K562 (cell line): ENCODE measurements around the gene CHN2. TPM values are rescaled to one million over a fixed set of nuclear protein-coding genes. Genes with fewer than 3 reads are reported as not detected.

ENCODE experiments used
- ATAC-seq: fragments of 200-7000 bp; cut with Tn5 transposase; 3 replicates; pipeline ENCODE4 v1.9.1; 2020; ENCODE audit warnings: moderate library complexity
- BruUV-seq: library from RNA; stranded (reverse); fragments of 400-500 nt; replicated peaks from 2 replicates; lab custom pipeline; 2021; lab: Mats Ljungman, UMichigan
- CTCF ChIA-PET: fragments of 300-600 bp; formaldehyde crosslinking; extraction: SDS; loops from one replicate; lab custom pipeline; 2021; ENCODE audit warnings: low intra/inter-chr PET ratio; lab: Yijun Ruan, JAX
- POLR2A ChIA-PET: fragments of 300-600, 350-650 bp; sonication (Branson Sonifier 250); formaldehyde crosslinking; extraction: SDS; loops from one replicate; lab custom pipeline; 2021; ENCODE audit warnings: antibody characterized with exemption, inconsistent platforms; lab: Yijun Ruan, JAX
- DNase-seq, 4 experiments: peaks; one replicate each; pipeline versions ENCODE4 v3.0.0 to v3.0.0-alpha.2; 2011 to 2018; ENCODE audit warnings: low spot score in 3 of 4, mixed read lengths in 3 of 4; ENCODE audit errors: extremely low read depth in 1 of 4
- FAIRE-seq: peaks from 2 replicates; lab custom pipeline; 2011; peaks lifted over from hg19 to GRCh38; lab: Jason Lieb, UNC
- H2AFZ ChIP-seq: 2 replicates; pipeline ENCODE4 v1.6.0; 2011; ENCODE audit warnings: low read depth, low read length, control low read depth, inconsistent platforms
- H3K27ac ChIP-seq: fragments of 200-600 bp; 3 replicates; pipeline ENCODE4 v1.8.0; 2011; ENCODE audit warnings: low read depth, mild to moderate bottlenecking, control low read depth, inconsistent platforms, low read length, moderate library complexity, mixed read lengths; ENCODE audit errors: extremely low read depth
- H3K27me3 ChIP-seq, 2 experiments: fragments of 300-600 bp in 1 of 2; 2 replicates in 1 of 2; 3 replicates in 1 of 2; pipeline versions ENCODE4 v1.6.0 to v1.8.0; 2011; ENCODE audit warnings: inconsistent platforms in 2 of 2, low read length in 2 of 2, mild to moderate bottlenecking in 1 of 2, mixed read lengths in 1 of 2, moderate library complexity in 1 of 2; ENCODE audit not compliant: control insufficient read depth in 2 of 2, insufficient read depth in 2 of 2
- H3K36me3 ChIP-seq: fragments of 300-600 bp; 3 replicates; pipeline ENCODE4 v1.8.0; 2011; ENCODE audit warnings: mild to moderate bottlenecking, low read length, inconsistent platforms; ENCODE audit not compliant: control insufficient read depth, insufficient read depth
- H3K4me1 ChIP-seq, 2 experiments: fragments of 200-600 bp in 1 of 2; replicated peaks in 1 of 2; 2 replicates in 1 of 2; 3 replicates in 1 of 2; pipeline versions ENCODE4 v1.5.1 to v1.8.0; 2011; ENCODE audit warnings: inconsistent platforms in 2 of 2, low read length in 2 of 2, mild to moderate bottlenecking in 1 of 2, mixed read lengths in 1 of 2, moderate library complexity in 1 of 2; ENCODE audit not compliant: control insufficient read depth in 2 of 2, insufficient read depth in 2 of 2
- H3K4me2 ChIP-seq: 2 replicates; pipeline ENCODE4 v1.6.1; 2011; ENCODE audit warnings: low read length, control low read depth, inconsistent platforms, mixed read lengths; ENCODE audit not compliant: insufficient read depth
- H3K4me3 ChIP-seq: fragments of 200-600 bp; sonication (generic), shearing (Covaris generic); 2 replicates; pipeline ENCODE4 v1.5.1; 2016; ENCODE audit warnings: control low read depth, inconsistent platforms
- H3K79me2 ChIP-seq: fragments of 200-600 bp; 3 replicates; pipeline ENCODE4 v1.8.0; 2011; ENCODE audit warnings: low read length, inconsistent platforms; ENCODE audit not compliant: control insufficient read depth, insufficient read depth
- H3K9ac ChIP-seq, 2 experiments: 2 replicates each; pipeline versions ENCODE4 v1.6.0 to v1.6.1; 2011; ENCODE audit warnings: low read depth in 2 of 2, low read length in 2 of 2, control low read depth in 1 of 2, inconsistent platforms in 1 of 2, mild to moderate bottlenecking in 1 of 2, mixed read lengths in 1 of 2; ENCODE audit not compliant: insufficient read depth in 1 of 2
- H3K9me1 ChIP-seq: one replicate; pipeline ENCODE4 v1.6.0; 2011; ENCODE audit warnings: inconsistent platforms, mild to moderate bottlenecking, low read length, moderate library complexity; ENCODE audit not compliant: control insufficient read depth, insufficient read depth
- H3K9me3 ChIP-seq: replicated peaks from 2 replicates; pipeline ENCODE4 v1.5.1; 2011; ENCODE audit warnings: low read depth, low read length, inconsistent platforms; ENCODE audit not compliant: control insufficient read depth, insufficient read depth
- H4K20me1 ChIP-seq: replicated peaks from 2 replicates; pipeline ENCODE4 v1.6.1; 2011; ENCODE audit warnings: low read length, inconsistent platforms, mixed read lengths; ENCODE audit not compliant: control insufficient read depth, insufficient read depth
- GABPB2 ChIP-seq: fragments of 250-450 bp; sonication (Bioruptor Pico); conservative IDR thresholded peaks from 2 replicates; pipeline ENCODE4 v1.5.1; 2021; ENCODE audit warnings: mild to moderate bottlenecking
- GATAD2A ChIP-seq: fragments of 450-650 bp; IDR thresholded peaks from 2 replicates; pipeline ENCODE4 v1.6.1; 2017
- LCOR ChIP-seq: sonication (generic); formaldehyde crosslinking; IDR thresholded peaks from 2 replicates; pipeline ENCODE4 v1.8.0; 2022; ENCODE audit warnings: mild to moderate bottlenecking, missing genetic modification reagents
- MEIS2 ChIP-seq: fragments of 450-650 bp; IDR thresholded peaks from 2 replicates; pipeline ENCODE4 v1.6.1; 2014; ENCODE audit warnings: mild to moderate bottlenecking; ENCODE audit not compliant: partially characterized antibody
- RBM22 ChIP-seq: fragments of 200-400 bp; formaldehyde crosslinking; IDR thresholded peaks from 2 replicates; pipeline ENCODE4 v1.6.1; 2018; ENCODE audit warnings: low read length, low read depth; ENCODE audit not compliant: poor library complexity, severe bottlenecking
- TCFL5 ChIP-seq: fragments of 250-450 bp; sonication (Bioruptor Pico); conservative IDR thresholded peaks from 2 replicates; pipeline ENCODE4 v1.6.1; 2021; ENCODE audit warnings: mild to moderate bottlenecking, moderate library complexity, matching md5 sums
- ZNF184 ChIP-seq: sonication (generic); formaldehyde crosslinking; IDR thresholded peaks from 2 replicates; pipeline ENCODE4 v1.5.0; 2020; ENCODE audit warnings: missing genetic modification reagents
- ZNF408 ChIP-seq: fragments of 250-450 bp; sonication (Bioruptor Pico); IDR thresholded peaks from 2 replicates; pipeline ENCODE4 v1.4.0; 2020; ENCODE audit warnings: low read depth, mild to moderate bottlenecking, moderate library complexity
- WGBS: fragments of 100-300 bp; shearing (Covaris generic); methylation state at CpG from one replicate; pipeline ENCODE4 v1.1.6; 2016; ENCODE audit warnings: low coverage, mixed read lengths; ENCODE audit not compliant: insufficient coverage; ENCODE audit errors: missing lambda C conversion rate; 5-methylcytosine and 5-hydroxymethylcytosine counted together
- in situ Hi-C: fragments of 300-500 bp; cut with MboI; formaldehyde crosslinking; loops from 4 replicates; pipeline ENCODE4 v1.15.0; 2018; ENCODE audit warnings: inconsistent platforms, mixed read lengths
- intact Hi-C: fragments of 100-400 bp; cut with micrococcal nuclease; formaldehyde crosslinking; loops from 2 replicates; pipeline ENCODE4 v1.14.2; 2022
- polyA plus RNA-seq, 8 experiments: library from polyadenylated mRNA; depleted of rRNA in 4 of 8; stranded (reverse) in 5 of 8; unstranded in 3 of 8; fragments of >200 nt; fragmentation: Nextera tagmentation in 2 of 8; fragmentation: Illumina TruSeq in 1 of 8; extraction: Ambion mirVana in 2 of 8; extraction: Trizol in 1 of 8; gene quantifications; 2 replicates each; pipeline versions ENCODE4 v1.2.1 to v1.2.3, GENCODE V29; 2011 to 2014; ENCODE audit warnings: inconsistent platforms in 1 of 8, missing spikeins in 1 of 8
- total RNA-seq, 7 experiments: library from RNA; depleted of rRNA in 6 of 7; stranded (reverse); fragments of >200 nt in 6 of 7; fragmentation: Illumina TruSeq in 2 of 7; extraction: Trizol in 2 of 7; gene quantifications; 2 replicates each; pipeline versions ENCODE4 v1.2.1 to v1.2.3, GENCODE V29; 2011 to 2021; ENCODE audit warnings: low replicate concordance in 1 of 7
- TF ChIP-seq, protein P1 (sequence below), 2 experiments: fragments of 200-800 bp in 1 of 2; sonication (Bioruptor generic) in 1 of 2; sonication (generic) in 1 of 2; formaldehyde crosslinking in 1 of 2; IDR thresholded peaks in 1 of 2; conservative IDR thresholded peaks in 1 of 2; 2 replicates each; pipeline versions ENCODE4 v1.5.0 to v1.6.1; 2016 to 2020; ENCODE audit warnings: missing compliant biosample characterization in 1 of 2, missing genetic modification characterization in 1 of 2, missing genetic modification reagents in 1 of 2
- TF ChIP-seq, protein P2 (sequence below): fragments of 450-650 bp; formaldehyde crosslinking; IDR thresholded peaks from 2 replicates; pipeline ENCODE4 v1.4.0; 2020; ENCODE audit warnings: mild to moderate bottlenecking, moderate library complexity
- TF ChIP-seq, protein P3 (sequence below): fragments of 250-450 bp; sonication (Bioruptor Pico); IDR thresholded peaks from 2 replicates; pipeline ENCODE4 v1.8.0; 2022; ENCODE audit warnings: inconsistent platforms

The CHN2 gene
- total and polyA plus RNA-seq, 9 of the 15 experiments (the other 6 are each of a cell fraction or from before 2014, with no cell fraction given) = 0.12 to 2.1 (median 0.31) TPM; not detected in 1

DNA sequence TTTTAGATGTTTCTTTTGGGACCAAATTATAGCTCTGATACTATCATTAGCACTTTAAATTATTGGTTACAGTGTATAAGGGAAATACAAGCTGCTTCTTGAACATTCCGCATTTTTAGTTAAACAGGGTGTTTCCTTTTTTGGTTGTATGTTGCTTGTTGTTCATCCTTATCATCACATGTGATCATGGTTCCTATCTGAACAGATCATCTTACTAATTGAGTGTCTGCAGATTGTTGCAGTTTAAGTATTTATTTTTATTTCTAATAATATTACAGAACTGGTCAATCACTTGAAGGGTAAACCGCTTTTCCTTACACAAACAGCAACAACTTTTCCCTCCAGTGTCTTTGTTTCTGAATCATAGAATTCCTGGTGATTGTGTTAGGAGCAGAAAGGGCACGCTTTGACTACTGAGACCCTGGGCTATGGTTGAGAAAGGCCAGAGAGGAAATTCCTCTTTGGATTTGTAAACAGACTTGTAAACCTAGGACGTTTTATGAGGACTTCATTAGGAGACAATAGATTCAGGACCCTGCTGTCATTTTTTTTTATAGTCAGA lies 37.2 kb downstream of the CHN2 start:
- intact Hi-C loops = no loop called here
- Histone ChIP-seq H2AFZ (no peak overlapping the region), H3K36me3 (no peaks in the 10 kb centered on the region), H3K4me1 (no peaks in the 10 kb centered on the region; a peak in 1 of 5 replicates), H3K27ac (no peak overlapping the region), H3K9me1 (no peaks in the 10 kb centered on the region), H3K79me2 (no peaks in the 10 kb centered on the region), H3K9ac (no peak overlapping the region), H3K4me3 (no peak overlapping the region), H3K9me3 (no peaks in the 10 kb centered on the region), H3K4me2 (no peak overlapping the region), H3K27me3 (no peaks in the 10 kb centered on the region; a peak in 1 of 5 replicates), H4K20me1 (no peaks in the 10 kb centered on the region)
- no peak for DNase-seq
- TF ChIP-seq ZNF184 (CRISPR knock-in tag) = no peak
- no peak for TF ChIP-seq GATAD2A
- TF ChIP-seq, protein P1, sequence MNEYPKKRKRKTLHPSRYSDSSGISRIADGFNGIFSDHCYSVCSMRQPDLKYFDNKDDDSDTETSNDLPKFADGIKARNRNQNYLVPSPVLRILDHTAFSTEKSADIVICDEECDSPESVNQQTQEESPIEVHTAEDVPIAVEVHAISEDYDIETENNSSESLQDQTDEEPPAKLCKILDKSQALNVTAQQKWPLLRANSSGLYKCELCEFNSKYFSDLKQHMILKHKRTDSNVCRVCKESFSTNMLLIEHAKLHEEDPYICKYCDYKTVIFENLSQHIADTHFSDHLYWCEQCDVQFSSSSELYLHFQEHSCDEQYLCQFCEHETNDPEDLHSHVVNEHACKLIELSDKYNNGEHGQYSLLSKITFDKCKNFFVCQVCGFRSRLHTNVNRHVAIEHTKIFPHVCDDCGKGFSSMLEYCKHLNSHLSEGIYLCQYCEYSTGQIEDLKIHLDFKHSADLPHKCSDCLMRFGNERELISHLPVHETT (CRISPR knock-in tag; conservative IDR thresholded peaks at IDR 0.05 in 1 of 2, IDR thresholded peaks at IDR 0.05 in 1 of 2) = no peak
- 0% methylated on average over 4 of the region's 4 CpGs for WGBS
- POLR2A ChIA-PET = no interaction called here
- no peak for ATAC-seq
- in situ Hi-C loops = no loop called here
- CTCF ChIA-PET = no interaction called here
- FAIRE-seq = no peak
- BruUV-seq = no TSS peak

DNA sequence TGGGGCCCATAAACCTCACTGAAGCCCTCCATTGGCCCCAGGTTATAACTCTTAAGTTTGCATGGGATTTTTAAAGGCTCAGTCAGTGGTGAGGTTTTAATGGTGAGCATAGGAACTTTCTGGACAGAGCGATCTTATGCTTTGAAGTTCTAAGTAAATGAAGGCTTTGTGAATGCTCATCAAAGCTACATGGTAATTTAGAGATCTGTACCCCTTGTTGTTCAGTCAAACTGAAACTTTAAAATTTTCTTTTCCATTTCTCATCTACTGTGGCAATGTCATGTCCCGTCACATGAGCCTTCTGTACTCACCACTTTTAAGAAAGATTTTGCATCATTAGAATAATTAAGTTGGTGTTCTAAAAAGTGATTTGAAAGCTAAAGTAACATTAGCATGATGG lies 39.9 kb downstream of the CHN2 start:
- no peaks in the 10 kb centered on the region for H3K36me3 ChIP-seq
- ChIA-PET POLR2A (no interaction called here), CTCF (no interaction called here)
- H3K27ac ChIP-seq = no peak overlapping the region
- FAIRE-seq = no peak
- H3K27me3 ChIP-seq = no peaks in the 10 kb centered on the region
- no peaks in the 10 kb centered on the region for H3K9me1 ChIP-seq
- no TSS peak for BruUV-seq
- H4K20me1 ChIP-seq = no peaks in the 10 kb centered on the region
- WGBS = 9% methylated on average over 2 of the region's 2 CpGs
- in situ Hi-C loops = no loop called here
- intact Hi-C loops = no loop called here
- DNase-seq = no peak
- H3K9ac ChIP-seq = no peak overlapping the region
- H3K9me3 ChIP-seq = no peaks in the 10 kb centered on the region
- H2AFZ ChIP-seq = no peak overlapping the region
- no peak overlapping the region for H3K4me3 ChIP-seq
- H3K4me1 ChIP-seq = no peaks in the 10 kb centered on the region
- no peak for ATAC-seq
- H3K4me2 ChIP-seq = no peak overlapping the region
- no peaks in the 10 kb centered on the region for H3K79me2 ChIP-seq
- TF ChIP-seq, protein P2, sequence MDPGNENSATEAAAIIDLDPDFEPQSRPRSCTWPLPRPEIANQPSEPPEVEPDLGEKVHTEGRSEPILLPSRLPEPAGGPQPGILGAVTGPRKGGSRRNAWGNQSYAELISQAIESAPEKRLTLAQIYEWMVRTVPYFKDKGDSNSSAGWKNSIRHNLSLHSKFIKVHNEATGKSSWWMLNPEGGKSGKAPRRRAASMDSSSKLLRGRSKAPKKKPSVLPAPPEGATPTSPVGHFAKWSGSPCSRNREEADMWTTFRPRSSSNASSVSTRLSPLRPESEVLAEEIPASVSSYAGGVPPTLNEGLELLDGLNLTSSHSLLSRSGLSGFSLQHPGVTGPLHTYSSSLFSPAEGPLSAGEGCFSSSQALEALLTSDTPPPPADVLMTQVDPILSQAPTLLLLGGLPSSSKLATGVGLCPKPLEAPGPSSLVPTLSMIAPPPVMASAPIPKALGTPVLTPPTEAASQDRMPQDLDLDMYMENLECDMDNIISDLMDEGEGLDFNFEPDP (CRISPR knock-in tag) = no peak
- TF ChIP-seq, protein P3, sequence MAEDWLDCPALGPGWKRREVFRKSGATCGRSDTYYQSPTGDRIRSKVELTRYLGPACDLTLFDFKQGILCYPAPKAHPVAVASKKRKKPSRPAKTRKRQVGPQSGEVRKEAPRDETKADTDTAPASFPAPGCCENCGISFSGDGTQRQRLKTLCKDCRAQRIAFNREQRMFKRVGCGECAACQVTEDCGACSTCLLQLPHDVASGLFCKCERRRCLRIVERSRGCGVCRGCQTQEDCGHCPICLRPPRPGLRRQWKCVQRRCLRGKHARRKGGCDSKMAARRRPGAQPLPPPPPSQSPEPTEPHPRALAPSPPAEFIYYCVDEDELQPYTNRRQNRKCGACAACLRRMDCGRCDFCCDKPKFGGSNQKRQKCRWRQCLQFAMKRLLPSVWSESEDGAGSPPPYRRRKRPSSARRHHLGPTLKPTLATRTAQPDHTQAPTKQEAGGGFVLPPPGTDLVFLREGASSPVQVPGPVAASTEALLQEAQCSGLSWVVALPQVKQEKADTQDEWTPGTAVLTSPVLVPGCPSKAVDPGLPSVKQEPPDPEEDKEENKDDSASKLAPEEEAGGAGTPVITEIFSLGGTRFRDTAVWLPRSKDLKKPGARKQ (CRISPR knock-in tag) = no peak
- TF ChIP-seq LCOR (no peak), RBM22 (no peak), GABPB2 (CRISPR knock-in tag) (no peak), MEIS2 (no peak), TCFL5 (no peak), ZNF408 (CRISPR knock-in tag) (no peak)
